ENCODE measurements around the gene ESR2. TPM values are rescaled to one million over a fixed set of nuclear protein-coding genes. Genes with fewer than 3 reads are reported as not detected.

ESR2 gene
- polyA plus RNA-seq, 1 of the 3 experiments (the other 2 are of a cell fraction), result 0.03 TPM

DNA sequence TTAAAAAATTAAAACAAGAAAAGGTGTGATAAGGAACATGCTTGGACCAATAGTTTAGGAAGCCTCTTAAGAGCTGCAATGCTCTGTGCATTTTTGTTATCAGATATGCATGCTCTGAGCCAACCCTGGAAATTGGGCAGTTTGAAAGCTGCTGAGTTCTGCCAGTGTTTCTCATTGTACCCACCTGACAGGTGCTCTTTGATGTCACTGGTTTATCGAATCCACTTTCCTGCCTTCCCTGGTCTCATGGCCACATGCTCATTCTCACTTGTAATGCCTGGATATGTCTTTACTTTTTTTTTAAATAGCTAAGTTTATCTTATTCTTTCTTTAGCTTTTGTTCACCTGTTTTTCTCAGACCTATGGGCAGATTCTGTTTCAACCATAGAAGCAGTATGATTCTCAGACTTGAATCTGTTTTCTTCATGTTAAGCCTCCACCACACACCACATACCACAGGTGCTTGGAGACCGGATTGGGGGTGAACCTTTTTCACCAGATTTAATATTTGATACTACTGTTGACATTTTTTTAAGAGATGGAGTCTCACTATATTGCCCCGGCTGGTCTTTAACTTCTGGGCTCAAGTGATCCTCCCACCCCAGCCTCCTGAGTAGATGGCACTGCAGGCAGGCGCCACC, 90.7 kb downstream of the ESR2 start:
- 92% methylated on average over 4 of the region's 4 CpGs for WGBS (ENCODE audit: low lambda C conversion rate)

DNA sequence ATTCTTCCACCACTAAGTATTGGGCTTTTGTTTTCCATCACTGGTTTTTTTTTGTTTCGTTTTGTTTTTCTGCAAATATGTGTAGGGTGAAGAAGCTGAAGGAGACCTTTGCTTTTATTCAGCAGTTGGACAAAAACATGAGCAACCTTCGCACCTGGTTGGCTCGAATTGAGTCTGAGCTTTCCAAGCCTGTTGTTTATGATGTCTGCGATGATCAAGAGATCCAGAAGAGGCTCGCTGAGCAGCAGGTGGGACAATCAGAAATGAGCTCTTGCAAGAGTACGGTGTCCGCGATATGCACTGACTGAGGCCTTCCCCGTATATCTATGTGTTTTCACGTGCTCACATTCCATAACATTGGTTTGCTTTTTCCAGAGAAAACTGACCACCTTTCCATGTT, 91.5 kb downstream of the ESR2 start:
- Histone ChIP-seq H3K4me1 (ENCODE audit: control insufficient read depth in 1 of 2, insufficient read depth in 2 of 2, low read depth in 1 of 2, low read length in 1 of 2) (peaks cover 0 to 7% of the 10 kb centered on the region in 2 experiments; a peak in 2 of 4 replicates), H3K27ac (ENCODE audit: low read depth in 2 of 2, low read length in 1 of 2) (no peak overlapping the region), H4K20me1 (ENCODE audit: insufficient read depth) (no peaks in the 10 kb centered on the region), H2AFZ (ENCODE audit: low read depth) (no peak overlapping the region), H3K27me3 (ENCODE audit: insufficient read depth) (no peaks in the 10 kb centered on the region), H3K9me3 (no peaks in the 10 kb centered on the region), H3K79me2 (ENCODE audit: insufficient read depth) (no peaks in the 10 kb centered on the region), H3K36me3 (replicated peaks in 1 of 2; ENCODE audit: control insufficient read depth in 1 of 2, insufficient read depth in 2 of 2, low read length in 1 of 2) (no peaks in the 10 kb centered on the region), H3K4me2 (no peak overlapping the region), H3K4me3 (ENCODE audit: low read depth in 2 of 2, low read length in 1 of 2) (no peak overlapping the region), H3K9ac (no peak overlapping the region), H3K9me2 (no peaks in the 10 kb centered on the region), H3F3A (replicated peaks; ENCODE audit: insufficient read depth) (no peaks in the 10 kb centered on the region)
- POLR2A ChIA-PET, result no interaction called here
- no peak for DNase-seq
- CTCF ChIA-PET, result interaction anchor here (1.2 kb wide), 1 partner anchor 101 kb away, joined by 3 read pairs; no protein-coding TSS in a partner anchor
- TF ChIP-seq RXRA (IDR thresholded peaks at IDR 0.05; ENCODE audit: borderline replicate concordance, low read depth) (no peak), CHD2 (IDR thresholded peaks at IDR 0.05; ENCODE audit: low read length, partially characterized antibody) (no peak)
- TF ChIP-seq, protein P1, sequence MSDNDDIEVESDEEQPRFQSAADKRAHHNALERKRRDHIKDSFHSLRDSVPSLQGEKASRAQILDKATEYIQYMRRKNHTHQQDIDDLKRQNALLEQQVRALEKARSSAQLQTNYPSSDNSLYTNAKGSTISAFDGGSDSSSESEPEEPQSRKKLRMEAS (IDR thresholded peaks at IDR 0.05; ENCODE audit: low read depth), result no peak
- 95% methylated on average over 10 of the region's 10 CpGs for WGBS (ENCODE audit: low lambda C conversion rate)

More for the DNA sequence above, 90.7 kb downstream of the ESR2 start:
- ChIA-PET CTCF (interaction anchor here (1.2 to 1.5 kb wide), 2 partner anchors 40 to 101 kb away, joined by 3 read pairs; no protein-coding TSS in a partner anchor), POLR2A (no interaction called here)
- Histone ChIP-seq H3K9me2 (no peaks in the 10 kb centered on the region), H3K4me3 (ENCODE audit: low read depth in 2 of 2, low read length in 1 of 2) (no peak overlapping the region), H3K4me1 (ENCODE audit: control insufficient read depth in 1 of 2, insufficient read depth in 2 of 2, low read depth in 1 of 2, low read length in 1 of 2) (peaks cover 0 to 1% of the 10 kb centered on the region in 2 experiments; a peak in 1 of 4 replicates), H3K36me3 (replicated peaks in 1 of 2; ENCODE audit: control insufficient read depth in 1 of 2, insufficient read depth in 2 of 2, low read length in 1 of 2) (no peaks in the 10 kb centered on the region), H3K9ac (no peak overlapping the region), H2AFZ (ENCODE audit: low read depth) (no peak overlapping the region), H3K4me2 (no peak overlapping the region), H3K79me2 (ENCODE audit: insufficient read depth) (no peaks in the 10 kb centered on the region), H3K27me3 (ENCODE audit: insufficient read depth) (no peaks in the 10 kb centered on the region), H3K27ac (ENCODE audit: low read depth in 2 of 2, low read length in 1 of 2) (no peak overlapping the region), H3F3A (replicated peaks; ENCODE audit: insufficient read depth) (no peaks in the 10 kb centered on the region), H3K9me3 (no peaks in the 10 kb centered on the region), H4K20me1 (ENCODE audit: insufficient read depth) (no peaks in the 10 kb centered on the region)
- TF ChIP-seq, protein P1 (IDR thresholded peaks at IDR 0.05; ENCODE audit: low read depth), result no peak
- TF ChIP-seq CHD2 (IDR thresholded peaks at IDR 0.05; ENCODE audit: low read length, partially characterized antibody) (no peak), FOSL2 (IDR thresholded peaks at IDR 0.05; ENCODE audit: borderline replicate concordance, low read depth) (no peak), RFX5 (IDR thresholded peaks at IDR 0.05; ENCODE audit: low read length) (no peak), SMC3 (IDR thresholded peaks at IDR 0.05; ENCODE audit: low read depth, low read length) (no peak), GABPA (IDR thresholded peaks at IDR 0.05; ENCODE audit: low read depth) (no peak), RXRA (IDR thresholded peaks at IDR 0.05; ENCODE audit: borderline replicate concordance, low read depth) (no peak), NFIC (IDR thresholded peaks at IDR 0.05; ENCODE audit: borderline replicate concordance) (no peak)
- TF ChIP-seq, protein P2, sequence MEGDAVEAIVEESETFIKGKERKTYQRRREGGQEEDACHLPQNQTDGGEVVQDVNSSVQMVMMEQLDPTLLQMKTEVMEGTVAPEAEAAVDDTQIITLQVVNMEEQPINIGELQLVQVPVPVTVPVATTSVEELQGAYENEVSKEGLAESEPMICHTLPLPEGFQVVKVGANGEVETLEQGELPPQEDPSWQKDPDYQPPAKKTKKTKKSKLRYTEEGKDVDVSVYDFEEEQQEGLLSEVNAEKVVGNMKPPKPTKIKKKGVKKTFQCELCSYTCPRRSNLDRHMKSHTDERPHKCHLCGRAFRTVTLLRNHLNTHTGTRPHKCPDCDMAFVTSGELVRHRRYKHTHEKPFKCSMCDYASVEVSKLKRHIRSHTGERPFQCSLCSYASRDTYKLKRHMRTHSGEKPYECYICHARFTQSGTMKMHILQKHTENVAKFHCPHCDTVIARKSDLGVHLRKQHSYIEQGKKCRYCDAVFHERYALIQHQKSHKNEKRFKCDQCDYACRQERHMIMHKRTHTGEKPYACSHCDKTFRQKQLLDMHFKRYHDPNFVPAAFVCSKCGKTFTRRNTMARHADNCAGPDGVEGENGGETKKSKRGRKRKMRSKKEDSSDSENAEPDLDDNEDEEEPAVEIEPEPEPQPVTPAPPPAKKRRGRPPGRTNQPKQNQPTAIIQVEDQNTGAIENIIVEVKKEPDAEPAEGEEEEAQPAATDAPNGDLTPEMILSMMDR (IDR thresholded peaks at IDR 0.05), result no peak
- TF ChIP-seq, protein P3, sequence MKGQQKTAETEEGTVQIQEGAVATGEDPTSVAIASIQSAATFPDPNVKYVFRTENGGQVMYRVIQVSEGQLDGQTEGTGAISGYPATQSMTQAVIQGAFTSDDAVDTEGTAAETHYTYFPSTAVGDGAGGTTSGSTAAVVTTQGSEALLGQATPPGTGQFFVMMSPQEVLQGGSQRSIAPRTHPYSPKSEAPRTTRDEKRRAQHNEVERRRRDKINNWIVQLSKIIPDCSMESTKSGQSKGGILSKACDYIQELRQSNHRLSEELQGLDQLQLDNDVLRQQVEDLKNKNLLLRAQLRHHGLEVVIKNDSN (IDR thresholded peaks at IDR 0.05; ENCODE audit: borderline replicate concordance, low read depth), result no peak
- no peak for DNase-seq

Data from SK-N-SH (cell line).